Esophagus muscularis mucosa (tissue), 4 donors: ENCODE measurements around the gene PSMD11. TPM values are rescaled to one million over a fixed set of nuclear protein-coding genes. Genes with fewer than 3 reads are reported as not detected.

Source experiments
- DNase-seq: peaks from one replicate; pipeline ENCODE4 v3.0.0-alpha.2; 2017; ENCODE audit errors: extremely low spot score
- H3K27ac ChIP-seq, 4 donors: fragments of 200-600 bp; sonication (generic); replicated peaks in 1 of 4; 1 replicate in 3 of 4; 2 replicates in 1 of 4; pipeline ENCODE4 v1.5.1; 2016 to 2019; ENCODE audit warnings: mild to moderate bottlenecking in 1 of 4
- H3K27me3 ChIP-seq, 4 donors: fragments of 200-600 bp; sonication (generic); one replicate each; pipeline versions ENCODE4 v1.5.1 to v1.6.0; 2016 to 2019
- H3K36me3 ChIP-seq, 4 donors: fragments of 200-600 bp; sonication (generic); one replicate each; pipeline ENCODE4 v1.5.1; 2016 to 2019
- H3K4me1 ChIP-seq, 4 donors: fragments of 200-600 bp; sonication (generic); one replicate each; pipeline ENCODE4 v1.5.1; 2016 to 2019
- H3K4me3 ChIP-seq, 4 donors: fragments of 200-600 bp; sonication (generic); 1 replicate in 2 of 4; 2 replicates in 2 of 4; pipeline ENCODE4 v1.5.1; 2016 to 2019; ENCODE audit warnings: mild to moderate bottlenecking in 4 of 4, moderate library complexity in 1 of 4
- H3K9me3 ChIP-seq, 4 donors: fragments of 200-600 bp; sonication (generic); 1 replicate in 3 of 4; 2 replicates in 1 of 4; pipeline ENCODE4 v1.5.1; 2016 to 2019
- CTCF ChIP-seq, 3 experiments: fragments of 200-600 bp in 2 of 3; fragments of 450-650 bp in 1 of 3; sonication (generic) in 2 of 3; IDR thresholded peaks; one replicate each; pipeline ENCODE4 v1.5.1; 2017 to 2019; ENCODE audit warnings: antibody characterized with exemption in 3 of 3, mild to moderate bottlenecking in 2 of 3, moderate library complexity in 1 of 3
- EP300 ChIP-seq: sonication (generic); formaldehyde crosslinking; IDR thresholded peaks from one replicate; pipeline ENCODE4 v1.6.1; 2017; ENCODE audit warnings: antibody characterized with exemption
- POLR2A ChIP-seq: fragments of 450-650 bp; IDR thresholded peaks from one replicate; pipeline ENCODE4 v1.6.1; 2017; ENCODE audit warnings: antibody characterized with exemption, moderate library complexity, mild to moderate bottlenecking, low read depth
- POLR2AphosphoS5 ChIP-seq, 2 donors: sonication (generic); formaldehyde crosslinking; IDR thresholded peaks; one replicate each; pipeline ENCODE4 v1.6.1; 2017; ENCODE audit warnings: antibody characterized with exemption in 2 of 2
- WGBS: methylation state at CpG from one replicate; pipeline ENCODE4 v1.1.5; 2018; 5-methylcytosine and 5-hydroxymethylcytosine counted together
- intact Hi-C: fragments of 100-400 bp; cut with DNase I; formaldehyde crosslinking; loops from one replicate; pipeline ENCODE4 v1.15.1; 2023
- total RNA-seq, 4 donors: library from RNA; depleted of rRNA; stranded (reverse); fragments of >200 nt; gene quantifications; one replicate each; pipeline versions ENCODE4 v1.1.0 to v1.2.1, GENCODE V29; 2016

PSMD11 gene
- total RNA-seq, 4 donors from 2014 or later = 39.9 to 70.2 (median 64.7) TPM

- H3K27ac ChIP-seq = no peak overlapping the region
- H3K27me3 ChIP-seq = no peaks in the 10 kb centered on the region
- intact Hi-C loops = no loop called here
- no peak for DNase-seq
- H3K4me3 ChIP-seq = no peak overlapping the region
- peaks cover 0 to 3% (median 0%) of the 10 kb centered on the region in 4 donors for H3K36me3 ChIP-seq
- H3K9me3 ChIP-seq = no peaks in the 10 kb centered on the region
- TF ChIP-seq EP300 = no peak
- TF ChIP-seq POLR2AphosphoS5 (IDR thresholded peaks at IDR 0.05) = no peak
- TF ChIP-seq CTCF (IDR thresholded peaks at IDR 0.05) = no peak
- no peak for TF ChIP-seq POLR2A
- H3K4me1 ChIP-seq = peaks cover 14 to 19% (median 17%) of the 10 kb centered on the region in 4 donors
- 89% methylated on average over 7 of the region's 7 CpGs for WGBS
Observed at GRCh38 chr17:32492648-32493289, 48.5 kb downstream of the PSMD11 start.

- Histone ChIP-seq H3K27ac (no peak overlapping the region), H3K36me3 (peaks cover 0 to 3% (median 0%) of the 10 kb centered on the region in 4 donors), H3K27me3 (no peaks in the 10 kb centered on the region), H3K9me3 (no peaks in the 10 kb centered on the region), H3K4me1 (peaks cover 13 to 14% (median 13%) of the 10 kb centered on the region in 4 donors), H3K4me3 (no peak overlapping the region)
- DNase-seq = no peak
- TF ChIP-seq EP300 (no peak), POLR2A (no peak), POLR2AphosphoS5 (IDR thresholded peaks at IDR 0.05) (no peak), CTCF (IDR thresholded peaks at IDR 0.05) (no peak)
- WGBS = 100% methylated on average over 1 of the region's 15 CpGs
- intact Hi-C loops = no loop called here
Observed at GRCh38 chr17:32493571-32493970, 49.3 kb downstream of the PSMD11 start.

GRCh38 chr17:32493976-32494513, 49.7 kb downstream of the PSMD11 start:
- peaks cover 0 to 3% (median 0%) of the 10 kb centered on the region in 4 donors for H3K36me3 ChIP-seq
- H3K9me3 ChIP-seq = no peaks in the 10 kb centered on the region
- no peak overlapping the region for H3K27ac ChIP-seq
- DNase-seq = no peak
- H3K4me1 ChIP-seq = peaks cover 13 to 14% (median 13%) of the 10 kb centered on the region in 4 donors
- TF ChIP-seq POLR2AphosphoS5 (IDR thresholded peaks at IDR 0.05) = no peak
- no peak for TF ChIP-seq CTCF (IDR thresholded peaks at IDR 0.05)
- no peak for TF ChIP-seq EP300
- no peak for TF ChIP-seq POLR2A
- intact Hi-C loops = no loop called here
- H3K27me3 ChIP-seq = no peaks in the 10 kb centered on the region
- H3K4me3 ChIP-seq = no peak overlapping the region
- 97% methylated on average over 7 of the region's 11 CpGs for WGBS

- 84% methylated on average over 19 of the region's 34 CpGs for WGBS
- Histone ChIP-seq H3K4me1 (peaks cover 13 to 14% (median 13%) of the 10 kb centered on the region in 4 donors), H3K27ac (no peak overlapping the region), H3K36me3 (peaks cover 0 to 3% (median 0%) of the 10 kb centered on the region in 4 donors), H3K9me3 (no peaks in the 10 kb centered on the region), H3K27me3 (no peaks in the 10 kb centered on the region), H3K4me3 (no peak overlapping the region)
- intact Hi-C loops = no loop called here
- TF ChIP-seq EP300 = no peak
- TF ChIP-seq CTCF (IDR thresholded peaks at IDR 0.05) = no peak
- TF ChIP-seq POLR2A = no peak
- no peak for TF ChIP-seq POLR2AphosphoS5 (IDR thresholded peaks at IDR 0.05)
- DNase-seq = no peak
Observed at GRCh38 chr17:32494621-32495358, 50.5 kb downstream of the PSMD11 start.
